Gastrocnemius medialis (tissue), 4 donors: ENCODE results near the gene GLRX2. TPM values are rescaled to one million over a fixed set of nuclear protein-coding genes. Genes with fewer than 3 reads are reported as not detected.

Source experiments
- ATAC-seq, 2 donors: fragments of 150-250 bp; one replicate each; pipeline ENCODE4 v1.9.1; 2016
- DNase-seq, 2 donors: peaks; one replicate each; pipeline ENCODE4 v3.0.0-alpha.2; 2019
- H3K27ac ChIP-seq, 4 donors: fragments of 200-600 bp; sonication (generic); 1 replicate in 1 of 4; 2 replicates in 3 of 4; pipeline ENCODE4 v1.5.1; 2016 to 2018; ENCODE audit warnings: mild to moderate bottlenecking in 2 of 4, moderate library complexity in 1 of 4
- H3K27me3 ChIP-seq, 3 donors: fragments of 200-600 bp; sonication (generic) in 2 of 3; 1 replicate in 1 of 3; 2 replicates in 2 of 3; pipeline versions ENCODE4 v1.5.1 to v1.6.0; 2016 to 2019; ENCODE audit warnings: mild to moderate bottlenecking in 1 of 3, moderate library complexity in 1 of 3
- H3K36me3 ChIP-seq, 2 donors: fragments of 200-600 bp; sonication (generic) in 1 of 2; one replicate each; pipeline ENCODE4 v1.5.1; 2017 to 2018
- H3K4me1 ChIP-seq, 2 donors: fragments of 200-600 bp; sonication (generic) in 1 of 2; one replicate each; pipeline ENCODE4 v1.5.1; 2016 to 2017; ENCODE audit warnings: mild to moderate bottlenecking in 2 of 2
- H3K4me3 ChIP-seq, 4 donors: fragments of 200-600 bp; sonication (generic) in 3 of 4; 1 replicate in 1 of 4; 2 replicates in 3 of 4; pipeline ENCODE4 v1.5.1; 2016 to 2019; ENCODE audit warnings: mild to moderate bottlenecking in 2 of 4
- H3K9me3 ChIP-seq, 3 donors: fragments of 200-600 bp; sonication (generic) in 2 of 3; 1 replicate in 1 of 3; 2 replicates in 2 of 3; pipeline ENCODE4 v1.5.1; 2016 to 2019
- POLR2A ChIP-seq, 2 donors: fragments of 450-650 bp; IDR thresholded peaks; one replicate each; pipeline ENCODE4 v1.6.1; 2017; ENCODE audit warnings: antibody characterized with exemption in 2 of 2, mild to moderate bottlenecking in 2 of 2, moderate library complexity in 2 of 2
- in situ Hi-C, 4 donors: fragments of 200-750 bp; cut with MboI; loops; one replicate each; pipeline versions ENCODE4 v1.15.0 to v1.8.0; 2017; ENCODE audit warnings: low sequenced_read_pairs in 4 of 4
- intact Hi-C: fragments of 100-400 bp; cut with DNase I; formaldehyde crosslinking; loops from one replicate; pipeline ENCODE4 v1.15.1; 2023; ENCODE audit warnings: low total_unique reads
- total RNA-seq, 4 donors: library from RNA; depleted of rRNA; stranded (reverse); fragments of >200 nt; gene quantifications; one replicate each; pipeline versions ENCODE4 v1.1.0 to v1.2.3, GENCODE V29; 2016
- TF ChIP-seq, protein P1 (sequence below), 5 experiments: fragments of 450-650 bp in 3 of 5; fragments of 200-600 bp in 2 of 5; sonication (generic) in 2 of 5; IDR thresholded peaks in 4 of 5; conservative IDR thresholded peaks in 1 of 5; 1 replicate in 4 of 5; 2 replicates in 1 of 5; pipeline ENCODE4 v1.5.1; 2016 to 2019; ENCODE audit warnings: antibody characterized with exemption in 5 of 5, mild to moderate bottlenecking in 3 of 5, moderate library complexity in 3 of 5

GLRX2 gene
- total RNA-seq, 4 donors from 2014 or later, result 11.9 to 42.8 (median 20.7) TPM

GRCh38 chr1:193083365-193084088 is 21.7 kb downstream of the GLRX2 start:
- intact Hi-C loops, result no loop called here
- Histone ChIP-seq H3K27ac (no peak overlapping the region), H3K4me1 (no peaks in the 10 kb centered on the region), H3K9me3 (no peaks in the 10 kb centered on the region), H3K36me3 (peaks cover 0 to 64% of the 10 kb centered on the region in 2 donors), H3K4me3 (no peak overlapping the region), H3K27me3 (no peaks in the 10 kb centered on the region)
- TF ChIP-seq, protein P1, sequence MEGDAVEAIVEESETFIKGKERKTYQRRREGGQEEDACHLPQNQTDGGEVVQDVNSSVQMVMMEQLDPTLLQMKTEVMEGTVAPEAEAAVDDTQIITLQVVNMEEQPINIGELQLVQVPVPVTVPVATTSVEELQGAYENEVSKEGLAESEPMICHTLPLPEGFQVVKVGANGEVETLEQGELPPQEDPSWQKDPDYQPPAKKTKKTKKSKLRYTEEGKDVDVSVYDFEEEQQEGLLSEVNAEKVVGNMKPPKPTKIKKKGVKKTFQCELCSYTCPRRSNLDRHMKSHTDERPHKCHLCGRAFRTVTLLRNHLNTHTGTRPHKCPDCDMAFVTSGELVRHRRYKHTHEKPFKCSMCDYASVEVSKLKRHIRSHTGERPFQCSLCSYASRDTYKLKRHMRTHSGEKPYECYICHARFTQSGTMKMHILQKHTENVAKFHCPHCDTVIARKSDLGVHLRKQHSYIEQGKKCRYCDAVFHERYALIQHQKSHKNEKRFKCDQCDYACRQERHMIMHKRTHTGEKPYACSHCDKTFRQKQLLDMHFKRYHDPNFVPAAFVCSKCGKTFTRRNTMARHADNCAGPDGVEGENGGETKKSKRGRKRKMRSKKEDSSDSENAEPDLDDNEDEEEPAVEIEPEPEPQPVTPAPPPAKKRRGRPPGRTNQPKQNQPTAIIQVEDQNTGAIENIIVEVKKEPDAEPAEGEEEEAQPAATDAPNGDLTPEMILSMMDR (IDR thresholded peaks at IDR 0.05 in 4 of 5, conservative IDR thresholded peaks at IDR 0.05 in 1 of 5), result no peak
- no peak for TF ChIP-seq POLR2A (IDR thresholded peaks at IDR 0.05)
- in situ Hi-C loops, result no loop called here
- DNase-seq (no peak), ATAC-seq (no peak)

GRCh38 chr1:193079187-193079586 is 26.0 kb downstream of the GLRX2 start:
- DNase-seq, result no peak
- H3K27ac ChIP-seq, result no peak overlapping the region
- intact Hi-C loops, result no loop called here
- TF ChIP-seq, protein P1 (IDR thresholded peaks at IDR 0.05 in 4 of 5, conservative IDR thresholded peaks at IDR 0.05 in 1 of 5), result no peak
- no peak for TF ChIP-seq POLR2A (IDR thresholded peaks at IDR 0.05)
- H3K36me3 ChIP-seq, result peaks cover 2 to 74% of the 10 kb centered on the region in 2 donors
- no peak for ATAC-seq
- no peaks in the 10 kb centered on the region for H3K27me3 ChIP-seq
- no peak overlapping the region for H3K4me3 ChIP-seq
- peaks cover 0 to 13% of the 10 kb centered on the region in 2 donors for H3K4me1 ChIP-seq
- no peaks in the 10 kb centered on the region for H3K9me3 ChIP-seq
- in situ Hi-C loops, result no loop called here

DNA sequence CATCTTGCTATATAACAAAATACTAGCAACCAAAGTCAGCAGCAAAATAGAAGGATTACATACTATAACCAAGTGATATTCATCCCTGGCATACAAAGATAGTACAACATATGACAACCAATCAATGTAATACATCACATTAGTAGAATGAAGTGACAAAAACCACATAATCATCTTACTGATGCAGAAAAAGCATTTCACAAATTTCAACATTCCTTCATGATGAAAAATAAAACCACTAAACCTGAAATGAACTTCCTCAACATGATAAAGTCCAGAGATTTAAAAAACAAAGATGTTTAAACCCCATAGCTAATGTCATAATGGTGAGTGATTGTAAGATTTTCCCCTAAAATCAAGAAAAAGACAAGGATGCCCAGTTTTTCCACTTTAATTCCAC is 27.2 kb downstream of the GLRX2 start:
- ATAC-seq (no peak), DNase-seq (no peak)
- Histone ChIP-seq H3K36me3 (peaks cover 2 to 62% of the 10 kb centered on the region in 2 donors), H3K4me3 (no peak overlapping the region), H3K4me1 (peaks cover 0 to 13% of the 10 kb centered on the region in 2 donors), H3K27me3 (no peaks in the 10 kb centered on the region), H3K9me3 (no peaks in the 10 kb centered on the region), H3K27ac (no peak overlapping the region)
- TF ChIP-seq, protein P1 (IDR thresholded peaks at IDR 0.05 in 4 of 5, conservative IDR thresholded peaks at IDR 0.05 in 1 of 5), result no peak
- no peak for TF ChIP-seq POLR2A (IDR thresholded peaks at IDR 0.05)
- intact Hi-C loops, result no loop called here
- in situ Hi-C loops, result no loop called here

DNA sequence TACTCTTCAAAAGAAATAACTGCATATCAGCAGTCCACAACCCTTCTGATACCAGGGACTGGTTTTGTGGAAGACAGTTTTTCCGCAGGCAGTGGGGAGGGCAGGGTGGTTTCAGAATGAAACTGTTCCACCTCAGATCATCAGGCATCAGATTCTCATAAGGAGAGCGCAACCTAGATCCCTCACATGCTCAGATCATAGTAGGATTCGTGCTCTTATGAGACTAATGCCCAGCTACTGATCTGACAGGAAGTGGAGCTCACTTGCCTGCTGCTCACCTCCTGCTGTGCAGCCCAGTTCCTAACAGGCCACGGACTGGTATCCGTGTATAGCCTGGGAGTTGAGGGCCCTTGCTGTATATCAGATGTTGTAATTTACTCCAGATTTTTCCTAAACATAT is 34.3 kb downstream of the GLRX2 start:
- H3K9me3 ChIP-seq, result no peaks in the 10 kb centered on the region
- H3K4me1 ChIP-seq, result peaks cover 15 to 36% of the 10 kb centered on the region in 2 donors
- no peak for TF ChIP-seq POLR2A (IDR thresholded peaks at IDR 0.05)
- TF ChIP-seq, protein P1 (IDR thresholded peaks at IDR 0.05 in 4 of 5, conservative IDR thresholded peaks at IDR 0.05 in 1 of 5), result no peak
- H3K36me3 ChIP-seq, result peaks cover 0 to 6% of the 10 kb centered on the region in 2 donors
- intact Hi-C loops, result no loop called here
- peak in 1 of 2 donors; percentile 58 for ATAC-seq
- in situ Hi-C loops, result no loop called here
- peak overlapping the region in 2 of 4 donors; percentile 26 to 45 for H3K27ac ChIP-seq
- peak overlapping the region in 1 of 4 donors; percentile 5 for H3K4me3 ChIP-seq
- no peak for DNase-seq
- H3K27me3 ChIP-seq, result no peaks in the 10 kb centered on the region
